GM19351 (cell line): ENCODE data around the gene RABGEF1.
"Not testable (repeated sequence)": the region's sequence is repeated elsewhere in the genome, so short reads cannot be mapped to it uniquely, and the experiment has no call there.

Experiments used
- ATAC-seq: cut with Tn5 transposase; IDR thresholded peaks from one replicate; pipeline ENCODE4 v1.9.1; 2021; ENCODE audit warnings: mild to moderate bottlenecking, moderate library complexity; ENCODE audit not compliant: unreplicated experiment

RABGEF1 gene

GRCh38 chr7:66763633-66764355 lies 23.3 kb downstream of the RABGEF1 start:
- not testable (repeated sequence) for ATAC-seq

- not testable (repeated sequence) for ATAC-seq
Observed at GRCh38 chr7:66764905-66765304, 24.4 kb downstream of the RABGEF1 start.

GRCh38 chr7:66765322-66766025 lies 24.9 kb downstream of the RABGEF1 start:
- ATAC-seq: not testable (repeated sequence)

GRCh38 chr7:66766041-66766440 lies 25.5 kb downstream of the RABGEF1 start:
- ATAC-seq: no peak

- ATAC-seq: not testable (repeated sequence)
Observed at GRCh38 chr7:66767486-66767885, 27.0 kb downstream of the RABGEF1 start.

- no peak for ATAC-seq
Observed at GRCh38 chr7:66768865-66769832, 28.6 kb downstream of the RABGEF1 start.

GRCh38 chr7:66769833-66770512 lies 29.4 kb downstream of the RABGEF1 start:
- no peak for ATAC-seq

GRCh38 chr7:66771795-66772194 lies 31.3 kb downstream of the RABGEF1 start:
- no peak for ATAC-seq

GRCh38 chr7:66773744-66774143 lies 33.2 kb downstream of the RABGEF1 start:
- ATAC-seq: not testable (repeated sequence)

- not testable (repeated sequence) for ATAC-seq
Observed at GRCh38 chr7:66776383-66776782, 35.9 kb downstream of the RABGEF1 start.

- no peak for ATAC-seq
Observed at GRCh38 chr7:66776800-66777442, 36.4 kb downstream of the RABGEF1 start.

- no peak for ATAC-seq
Observed at GRCh38 chr7:66778201-66778600, 37.7 kb downstream of the RABGEF1 start.

- ATAC-seq: no peak
Observed at GRCh38 chr7:66779669-66780409, 39.3 kb downstream of the RABGEF1 start.

- ATAC-seq: no peak
Observed at GRCh38 chr7:66781408-66782090, 41.0 kb downstream of the RABGEF1 start.

GRCh38 chr7:66782875-66783274 lies 42.3 kb downstream of the RABGEF1 start:
- not testable (repeated sequence) for ATAC-seq

- ATAC-seq: not testable (repeated sequence)
Observed at GRCh38 chr7:66783887-66784595, 43.5 kb downstream of the RABGEF1 start.

GRCh38 chr7:66790196-66790595 lies 49.7 kb downstream of the RABGEF1 start:
- ATAC-seq: no peak

GRCh38 chr7:66790725-66791124 lies 50.2 kb downstream of the RABGEF1 start:
- ATAC-seq: no peak
